ENCODE data around the gene CCS.
"Not testable (repeated sequence)": the region's sequence is repeated elsewhere in the genome, so short reads cannot be mapped to it uniquely, and the experiment has no call there.

CCS gene

GRCh38 chr11:66595245-66595904 is 2.4 kb downstream of the CCS start:
- DNase-seq = peak; percentile 61

GRCh38 chr11:66598993-66599392 is 6.0 kb downstream of the CCS start:
- no peak for DNase-seq

- DNase-seq = no peak
Observed at GRCh38 chr11:66600219-66600618, 7.2 kb downstream of the CCS start.

GRCh38 chr11:66600631-66601233 is 7.7 kb downstream of the CCS start:
- no peak for DNase-seq

GRCh38 chr11:66603072-66603471 is 10.1 kb downstream of the CCS start:
- DNase-seq = no peak

GRCh38 chr11:66604155-66604554 is 11.2 kb downstream of the CCS start:
- DNase-seq = peak; percentile 31

- not testable (repeated sequence) for DNase-seq
Observed at GRCh38 chr11:66606608-66607007, 13.6 kb downstream of the CCS start.

- no peak for DNase-seq
Observed at GRCh38 chr11:66607126-66607834, 14.3 kb downstream of the CCS start.

GRCh38 chr11:66609721-66610617 is 17.0 kb downstream of the CCS start:
- peak; percentile 24 for DNase-seq

- no peak for DNase-seq
Observed at GRCh38 chr11:66612458-66612857, 19.5 kb downstream of the CCS start.

- DNase-seq = no peak
Observed at GRCh38 chr11:66614073-66614472, 21.1 kb downstream of the CCS start.

- peak; percentile 99 for DNase-seq
Observed at GRCh38 chr11:66616379-66617154, 23.6 kb downstream of the CCS start, which contains the start of gene RBM14. Gene RBM14, plus strand, starts transcription at chr11:66616630. Its CDS starts 91 bp downstream, at chr11:66616721.

- DNase-seq = no peak
Observed at GRCh38 chr11:66617155-66617834, 24.3 kb downstream of the CCS start.

GRCh38 chr11:66619080-66619554 is 26.1 kb downstream of the CCS start:
- no peak for DNase-seq

- no peak for DNase-seq
Observed at GRCh38 chr11:66624450-66624849, 31.5 kb downstream of the CCS start.

- no peak for DNase-seq
Observed at GRCh38 chr11:66625041-66625751, 32.2 kb downstream of the CCS start.

- DNase-seq = no peak
Observed at GRCh38 chr11:66625752-66626149, 32.8 kb downstream of the CCS start.

- no peak for DNase-seq
Observed at GRCh38 chr11:66626382-66626781, 33.4 kb downstream of the CCS start.

GRCh38 chr11:66626926-66627325 is 33.9 kb downstream of the CCS start:
- DNase-seq = no peak

- no peak for DNase-seq
Observed at GRCh38 chr11:66628061-66628603, 35.1 kb downstream of the CCS start.
